ELR (cell line): ENCODE data around the gene CCDC85B.
"Not testable (repeated sequence)": the region's sequence is repeated elsewhere in the genome, so short reads cannot be mapped to it uniquely, and the experiment has no call there.

ENCODE experiments used
- DNase-seq: peaks from one replicate; pipeline ENCODE4 v3.0.0-alpha.2; 2015; ENCODE audit warnings: low read depth

CCDC85B gene

DNA sequence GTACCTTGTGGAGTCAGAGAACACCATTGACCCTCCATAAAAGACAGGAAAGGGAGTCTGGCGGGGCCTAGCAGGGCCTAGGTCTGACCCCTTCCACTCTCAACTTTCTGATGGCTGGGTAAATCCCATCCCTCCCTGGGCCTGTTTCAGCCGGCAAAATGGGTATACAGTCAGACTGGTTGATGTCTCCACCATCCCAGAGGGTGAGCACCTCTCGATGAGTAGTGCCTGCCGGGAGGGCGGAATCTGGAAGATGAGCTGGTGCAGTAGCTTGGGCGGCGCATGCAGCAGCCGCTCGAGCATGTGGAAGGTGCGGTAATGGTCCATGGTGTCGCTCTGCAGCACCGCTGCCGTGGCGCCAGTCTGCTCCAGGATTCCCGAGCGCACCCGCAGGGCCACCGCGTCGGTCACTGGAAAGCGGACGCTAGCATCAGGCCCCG, 2.7 kb upstream of the CCDC85B start:
- DNase-seq: peak; percentile 85

GRCh38 chr11:65888163-65888814, 2.2 kb upstream of the CCDC85B start, which contains the start of gene FIBP:
Gene FIBP (minus strand): TSS chr11:65888471. CDS start chr11:65888418, 53 bp downstream.
- peak; percentile 97 for DNase-seq

GRCh38 chr11:65891219-65892136, 1.0 kb downstream of the CCDC85B start:
- peak; percentile 88 for DNase-seq

- DNase-seq: not testable (repeated sequence)
These were observed 1.7 kb downstream of the CCDC85B start for GRCh38 chr11:65892137-65892540.

GRCh38 chr11:65892661-65893317, 2.3 kb downstream of the CCDC85B start:
- DNase-seq: peak; percentile 51

GRCh38 chr11:65894034-65894591, 3.6 kb downstream of the CCDC85B start:
- peak; percentile 62 for DNase-seq

GRCh38 chr11:65895482-65895981, 5.1 kb downstream of the CCDC85B start:
- peak; percentile 64 for DNase-seq

- peak; percentile 66 for DNase-seq
These were observed 5.8 kb downstream of the CCDC85B start for GRCh38 chr11:65896034-65896999.

DNA sequence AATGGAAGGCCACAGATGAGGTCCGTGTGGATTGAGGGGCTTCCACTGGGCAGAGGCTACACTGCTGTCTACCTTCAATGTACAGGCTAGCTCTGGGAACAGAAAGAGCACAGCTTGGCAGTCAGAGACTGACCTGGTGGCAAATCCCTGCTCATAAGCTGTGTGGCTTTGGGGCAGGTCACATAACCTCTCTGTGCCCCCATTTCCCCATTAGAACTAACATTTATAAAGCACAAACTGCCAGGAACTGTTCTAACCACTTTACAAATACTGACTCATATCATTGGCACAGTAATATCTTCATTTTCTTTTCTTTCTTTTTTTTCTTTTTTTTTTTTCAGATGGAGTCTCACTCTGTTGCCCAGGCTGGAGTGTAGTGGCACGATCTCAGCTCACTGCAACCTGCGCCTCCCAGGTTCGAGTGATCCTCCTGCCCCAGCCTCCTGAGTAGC, 6.6 kb downstream of the CCDC85B start:
- DNase-seq: peak; percentile 39

DNA sequence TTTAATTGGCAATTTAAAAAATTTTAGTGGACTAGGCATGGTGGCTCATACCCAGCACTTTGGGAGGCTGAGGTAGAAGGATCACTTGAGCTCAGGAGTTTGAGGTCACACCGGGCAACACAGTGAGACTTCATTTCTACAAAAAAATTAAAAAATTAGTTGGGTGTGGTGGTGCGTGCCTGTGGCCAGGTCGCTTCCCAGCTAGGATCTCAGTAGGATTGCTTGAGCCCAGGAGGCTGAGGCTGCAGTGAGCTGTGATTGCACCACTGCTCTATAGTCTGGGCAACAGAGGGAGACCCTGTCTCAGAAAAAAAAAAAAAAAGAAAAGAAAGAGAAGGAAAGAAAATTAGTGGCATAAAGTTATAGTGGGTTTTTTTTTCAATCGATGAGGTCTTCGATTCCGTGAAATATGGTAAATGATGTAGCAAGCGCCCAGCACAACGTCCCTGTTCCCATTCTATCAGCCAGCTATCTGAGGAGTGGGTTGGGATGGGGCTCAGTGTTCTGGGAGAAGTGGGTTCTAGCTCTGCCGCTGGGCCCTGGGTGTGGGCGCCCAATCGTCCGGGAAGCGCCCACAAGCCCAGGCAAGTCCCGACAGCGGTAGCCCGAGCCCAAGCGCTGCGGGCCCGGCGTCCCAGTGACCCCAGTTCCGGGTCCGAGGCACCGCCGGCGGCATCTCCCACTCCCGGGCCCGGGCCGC, 8.3 kb downstream of the CCDC85B start:
- no peak for DNase-seq

DNA sequence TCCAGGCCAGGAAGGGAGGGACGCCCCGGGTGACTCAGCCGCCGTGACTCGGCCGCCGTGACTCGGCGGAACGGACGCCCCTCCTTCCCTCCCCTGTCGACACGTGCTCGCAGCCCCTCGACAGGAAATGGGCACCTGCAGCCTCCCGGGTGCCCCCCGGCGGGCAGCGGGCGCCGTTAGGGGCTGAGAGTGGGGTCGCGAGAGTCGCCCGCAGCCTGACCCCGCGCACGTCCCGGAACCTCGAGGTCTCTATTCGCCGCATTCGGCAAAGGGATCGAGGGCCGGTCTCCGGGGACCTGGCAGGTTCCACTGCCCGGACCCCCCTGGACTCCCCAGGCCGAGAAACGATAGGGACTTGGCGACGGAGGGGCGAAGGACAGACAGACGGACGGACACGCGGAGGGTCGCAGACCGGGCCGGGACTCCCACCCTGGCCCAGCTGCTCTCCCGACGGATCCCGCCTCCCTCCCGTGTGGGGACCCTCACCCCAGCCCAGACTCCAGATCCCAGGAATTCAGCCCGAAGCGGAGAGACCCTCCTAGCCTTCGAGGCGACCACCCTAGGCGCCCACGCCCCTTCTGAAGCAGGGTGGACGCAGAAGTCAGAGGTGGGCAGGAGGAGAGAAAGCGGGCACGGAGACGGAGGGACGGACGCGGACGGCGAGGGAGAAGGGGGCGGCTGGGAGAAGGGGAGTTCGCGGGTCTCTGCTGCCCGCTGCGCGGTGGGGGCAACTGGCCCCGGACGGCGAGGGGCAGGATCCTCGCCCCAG, 9.1 kb downstream of the CCDC85B start:
- peak; percentile 91 for DNase-seq

- peak; percentile 98 for DNase-seq
These were observed 9.8 kb downstream of the CCDC85B start, which contains the start of gene FOSL1 for GRCh38 chr11:65900125-65900898. Gene FOSL1 (minus strand): TSS chr11:65900388. CDS start chr11:65900339, 49 bp downstream.

GRCh38 chr11:65900899-65901180, 10.4 kb downstream of the CCDC85B start:
- no peak for DNase-seq

DNA sequence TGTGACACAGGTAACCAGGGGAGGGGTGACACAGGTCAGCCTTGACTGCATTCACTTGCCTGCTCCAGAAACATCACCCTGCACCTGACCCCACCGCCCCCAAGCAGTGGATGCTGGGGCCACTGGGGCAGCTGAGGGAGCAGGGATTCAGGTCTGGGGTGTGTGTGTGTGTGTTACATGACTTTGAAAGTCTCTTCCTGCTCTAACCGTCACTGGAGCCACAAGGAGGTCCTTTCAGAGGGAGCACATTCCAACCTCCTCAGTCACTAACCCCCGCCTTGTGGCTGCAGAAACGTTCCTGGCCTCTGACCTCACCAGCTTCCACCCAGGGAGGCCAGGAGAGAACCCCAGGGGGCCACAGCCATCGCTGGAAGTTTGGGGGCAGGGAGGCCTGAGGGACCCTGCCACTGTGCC, 12.6 kb downstream of the CCDC85B start:
- DNase-seq: peak; percentile 99

- no peak for DNase-seq
These were observed 13.2 kb downstream of the CCDC85B start for GRCh38 chr11:65903715-65904114.

DNA sequence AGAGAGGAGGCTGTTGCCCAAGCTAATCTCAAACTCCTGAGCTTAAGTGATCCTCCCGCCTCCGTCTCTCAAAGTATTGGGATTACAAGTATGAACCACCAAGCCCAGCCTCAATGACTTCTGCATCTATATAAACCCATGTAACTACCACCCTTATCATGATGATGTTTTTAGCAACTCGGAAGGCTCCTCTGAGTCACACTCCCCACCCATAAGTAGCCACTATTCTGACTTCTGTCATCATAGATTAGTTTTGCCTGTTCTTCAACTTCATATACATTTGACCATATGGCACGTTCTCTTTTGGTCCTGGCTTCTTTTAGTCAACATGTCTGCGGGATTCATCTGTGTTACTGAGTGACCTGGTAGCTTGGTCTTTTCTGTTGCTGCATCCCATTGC, 16.1 kb downstream of the CCDC85B start:
- DNase-seq: peak; percentile 55

DNA sequence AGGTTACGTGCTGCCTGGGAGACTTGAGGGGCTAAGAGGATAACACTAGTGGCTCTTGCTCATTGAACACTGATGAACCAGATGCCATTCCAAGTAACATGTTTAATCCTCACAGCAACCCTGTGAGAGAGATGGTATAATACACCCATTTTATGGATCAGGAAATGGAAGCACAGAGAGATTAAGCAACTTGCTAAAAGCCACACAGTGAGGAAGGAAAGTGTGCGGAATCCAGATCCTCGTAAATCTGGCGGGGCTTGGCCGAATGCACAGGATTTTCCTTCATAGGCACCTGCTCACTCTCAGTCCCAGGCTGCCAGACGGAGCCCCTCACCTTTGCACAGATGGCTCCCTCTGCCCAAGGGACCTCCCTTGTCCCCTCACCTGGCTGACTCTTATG, 17.4 kb downstream of the CCDC85B start:
- no peak for DNase-seq
